Activated T-cell treated with anti-CD3 and anti-CD28 coated beads for 1 hour (primary cell): Measurements from ENCODE around the gene NT5DC1.

Experiments
- DNase-seq: peaks from one replicate; pipeline ENCODE4 v3.0.0-alpha.2; 2020; ENCODE audit warnings: low read depth

NT5DC1 gene

DNA sequence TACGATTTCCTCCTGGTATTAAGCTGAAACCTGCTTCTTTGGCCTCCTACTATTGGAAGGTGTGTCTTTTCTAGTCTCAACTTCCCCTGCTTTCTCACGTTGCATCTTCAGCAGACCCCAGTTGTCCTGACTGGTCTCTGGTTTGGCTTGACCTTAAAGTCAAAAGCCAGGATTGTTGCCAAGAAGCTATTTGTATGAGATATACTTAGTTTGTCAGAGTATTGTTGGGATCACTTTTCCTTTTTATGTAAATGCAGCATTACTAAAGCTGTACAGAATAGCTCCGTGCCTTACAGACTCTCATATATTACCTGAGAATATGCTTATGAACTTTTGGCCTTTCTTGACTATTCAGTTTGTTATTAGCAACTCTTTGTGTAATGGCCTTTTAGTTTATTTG is 92.1 kb downstream of the NT5DC1 start:
- no peak for DNase-seq

DNA sequence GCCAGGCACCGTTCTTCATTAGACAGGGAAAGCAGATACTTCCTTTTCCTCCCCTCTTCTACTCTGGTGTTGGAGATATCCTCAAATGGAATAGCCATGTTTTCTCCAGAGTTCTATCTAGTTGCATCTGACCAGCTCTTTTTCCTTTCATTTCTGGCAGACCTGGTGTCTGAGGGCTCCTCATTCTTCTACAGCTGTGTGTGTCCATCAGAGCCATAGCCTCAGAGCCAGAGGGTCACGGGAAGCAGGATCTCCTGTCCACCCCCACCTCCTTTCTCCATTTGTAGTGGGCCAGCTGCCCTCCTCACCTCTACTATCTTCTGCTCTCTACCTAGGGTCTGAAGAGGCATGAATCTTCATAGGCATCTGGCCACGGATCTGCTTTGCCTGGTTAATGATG is 96.2 kb downstream of the NT5DC1 start:
- no peak for DNase-seq

DNA sequence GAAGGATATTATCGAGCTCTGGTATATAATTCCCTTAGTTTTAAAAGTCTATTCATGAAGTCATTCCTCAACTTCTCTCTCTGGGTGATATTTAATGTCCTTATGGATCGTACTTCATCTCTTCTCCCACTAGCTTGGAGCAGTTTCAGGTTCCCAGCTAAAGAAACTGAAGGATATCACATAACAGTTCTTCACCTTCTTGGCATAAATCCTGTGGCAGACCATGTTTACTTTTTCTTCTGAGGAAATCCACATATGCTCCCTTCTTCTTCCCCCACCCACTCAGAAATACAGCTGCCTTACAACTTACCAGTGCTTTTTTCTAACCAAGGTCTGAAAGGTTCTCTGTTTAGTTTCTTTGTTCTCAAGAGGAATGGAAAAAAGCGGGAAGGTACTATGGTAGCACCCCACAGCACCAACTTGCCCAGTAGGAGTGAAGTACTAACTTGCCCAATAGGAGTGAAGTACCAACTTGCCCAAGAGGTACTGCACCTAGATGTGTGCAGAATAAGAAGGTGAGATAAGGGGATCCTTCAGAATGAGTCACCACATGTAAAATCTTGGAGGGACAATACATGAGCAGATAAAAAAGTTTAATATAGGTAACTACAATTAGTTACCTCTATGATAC is 100.1 kb downstream of the NT5DC1 start:
- no peak for DNase-seq

DNA sequence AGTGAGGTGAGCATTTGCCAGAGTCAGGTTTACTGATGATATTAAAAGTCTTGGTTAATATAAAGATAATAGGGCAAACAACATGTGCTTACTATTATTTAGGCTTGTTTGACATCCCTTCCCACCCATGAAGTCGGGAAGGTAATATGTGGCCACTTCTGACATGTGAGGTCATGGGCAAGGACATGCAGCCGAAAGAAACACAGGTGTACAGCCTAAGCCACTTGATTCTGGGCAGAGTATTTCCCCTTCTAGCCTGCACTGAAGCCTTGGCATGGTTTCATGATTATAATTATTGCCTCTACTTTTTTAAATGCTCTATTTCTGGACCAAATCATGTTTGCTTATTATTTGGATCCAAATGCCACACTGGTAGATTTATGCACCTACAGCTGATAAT is 100.9 kb downstream of the NT5DC1 start:
- DNase-seq: no peak

DNA sequence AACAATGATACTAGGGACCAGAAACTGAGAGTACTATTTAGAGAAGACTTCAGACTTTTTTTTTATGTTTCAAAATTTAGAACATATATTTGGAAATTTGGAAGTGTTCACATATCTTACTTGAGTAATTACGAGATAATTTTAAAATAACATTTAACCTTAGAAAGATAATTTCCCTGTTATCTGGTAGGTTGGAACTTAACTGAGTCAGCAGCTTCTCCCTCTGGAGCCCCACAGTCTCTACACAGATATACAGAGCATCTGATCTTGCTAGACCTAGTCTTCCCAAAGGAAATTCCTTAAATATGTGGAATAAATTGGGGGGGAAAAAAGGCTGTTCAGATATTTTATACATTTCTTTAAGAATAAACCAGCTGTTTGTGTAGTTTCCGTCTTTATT is 104.6 kb downstream of the NT5DC1 start:
- DNase-seq: no peak

DNA sequence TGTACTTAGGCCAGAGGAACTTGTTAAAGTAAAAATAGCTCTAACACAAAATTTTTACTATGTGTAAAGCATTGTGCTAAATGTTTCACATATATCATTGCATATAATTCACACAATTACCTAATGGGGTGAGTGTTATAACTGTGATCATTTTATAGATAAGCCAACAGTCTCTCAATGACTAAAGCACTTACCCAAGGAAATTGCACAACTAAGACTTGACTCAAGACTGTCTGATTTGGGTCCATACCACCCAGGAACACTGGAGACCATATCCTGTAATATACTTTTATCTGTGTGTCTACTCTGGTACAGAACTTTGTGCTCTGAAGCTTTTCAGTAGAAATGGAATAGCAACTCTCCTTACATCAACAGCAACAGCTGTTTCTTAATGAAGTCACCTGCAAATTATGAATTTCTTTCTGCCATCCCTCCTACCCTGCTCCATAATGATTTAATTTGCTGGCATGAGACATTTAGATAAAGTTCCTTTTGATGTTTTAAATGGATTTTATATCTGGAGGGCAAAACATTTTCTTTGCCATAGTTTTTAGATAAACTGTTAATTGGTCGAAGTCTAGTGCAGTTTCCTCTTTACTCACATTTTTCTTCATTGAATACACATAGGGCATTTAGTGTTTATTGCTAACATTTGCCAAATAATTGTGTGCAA is 105.7 kb downstream of the NT5DC1 start:
- DNase-seq: no peak

DNA sequence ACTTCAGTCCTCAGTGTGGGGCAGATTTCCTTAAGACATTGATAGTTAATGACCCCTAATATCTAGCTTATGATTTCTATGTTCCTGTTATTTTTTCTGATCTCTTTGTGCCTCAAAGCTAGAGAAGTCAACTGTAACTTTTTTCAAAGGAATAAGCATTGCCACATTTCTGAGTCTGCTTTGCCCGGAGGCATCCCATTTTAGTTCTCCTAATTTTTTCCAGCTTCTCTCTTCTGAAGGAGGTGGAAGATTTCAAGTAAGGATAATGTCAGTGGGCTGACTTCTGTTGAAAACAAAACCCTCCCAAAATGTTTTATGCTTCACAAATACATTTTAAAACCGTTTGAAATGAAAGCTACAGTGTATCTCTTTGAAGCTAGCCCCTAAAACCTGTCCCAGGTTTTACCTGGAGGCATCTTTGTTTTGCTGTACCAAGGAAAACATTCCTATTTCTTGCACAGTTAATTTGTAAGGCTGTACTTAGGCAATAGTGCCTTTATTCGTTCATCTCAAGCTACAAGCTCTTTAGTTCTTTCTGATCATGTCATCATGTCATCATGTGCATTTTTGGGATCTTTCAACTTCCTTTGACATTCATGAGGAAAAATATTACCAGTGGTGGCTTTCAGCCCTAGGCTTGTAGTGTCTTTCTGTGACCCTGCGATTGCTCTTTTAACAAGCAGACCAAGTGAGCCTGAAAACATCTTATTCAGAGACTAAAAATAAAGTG is 107.6 kb downstream of the NT5DC1 start:
- no peak for DNase-seq

DNA sequence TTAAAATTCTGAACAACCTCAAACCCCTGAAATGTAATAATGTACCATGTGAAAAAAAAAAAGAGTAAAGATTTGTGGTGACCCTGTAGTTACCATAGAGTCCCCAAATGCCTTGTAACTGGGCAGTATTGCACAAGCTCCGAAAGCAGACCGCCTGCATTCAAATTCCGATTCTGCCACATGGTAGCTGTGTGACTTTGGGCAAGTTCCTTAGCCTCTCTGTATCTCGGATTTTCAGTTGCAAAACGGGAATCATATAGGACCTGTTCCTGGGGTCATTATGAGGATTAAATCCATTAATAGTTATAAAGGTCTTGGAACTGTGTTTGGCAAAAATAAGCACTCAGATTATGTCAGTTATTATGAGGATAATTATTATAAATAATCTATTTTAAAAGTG is 109.7 kb downstream of the NT5DC1 start:
- DNase-seq: no peak

DNA sequence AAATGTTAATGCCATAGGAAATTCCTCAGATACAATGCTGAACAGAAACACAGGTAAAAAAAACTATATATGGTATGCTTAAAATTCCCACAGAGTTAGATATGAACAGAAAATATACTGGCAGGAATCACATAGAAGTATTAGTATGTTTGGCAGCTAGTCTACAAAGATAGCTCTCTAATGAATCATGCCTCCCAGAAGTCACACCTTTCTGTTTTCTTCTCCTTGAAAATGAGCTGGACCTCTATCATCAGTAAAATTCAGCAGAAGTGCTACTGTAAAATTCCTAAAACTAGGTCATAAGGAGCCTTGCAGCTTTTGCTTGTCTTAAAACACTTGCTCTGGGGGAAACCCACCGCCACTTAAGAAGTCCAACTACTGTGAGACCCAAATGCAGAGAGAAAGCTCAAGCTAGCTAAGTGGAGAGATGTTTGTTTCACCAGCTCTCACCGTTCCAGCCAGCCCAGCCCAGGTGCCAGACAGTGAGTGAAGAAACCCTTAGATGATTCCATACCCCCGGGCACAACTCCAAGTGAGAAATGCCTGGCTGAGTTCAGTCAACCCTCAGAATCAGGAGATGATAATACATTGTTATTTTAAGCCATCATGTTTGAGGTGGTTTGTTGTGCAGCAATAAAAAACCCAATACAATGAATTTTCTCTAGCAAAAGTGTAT is 110.2 kb downstream of the NT5DC1 start:
- DNase-seq: no peak

DNA sequence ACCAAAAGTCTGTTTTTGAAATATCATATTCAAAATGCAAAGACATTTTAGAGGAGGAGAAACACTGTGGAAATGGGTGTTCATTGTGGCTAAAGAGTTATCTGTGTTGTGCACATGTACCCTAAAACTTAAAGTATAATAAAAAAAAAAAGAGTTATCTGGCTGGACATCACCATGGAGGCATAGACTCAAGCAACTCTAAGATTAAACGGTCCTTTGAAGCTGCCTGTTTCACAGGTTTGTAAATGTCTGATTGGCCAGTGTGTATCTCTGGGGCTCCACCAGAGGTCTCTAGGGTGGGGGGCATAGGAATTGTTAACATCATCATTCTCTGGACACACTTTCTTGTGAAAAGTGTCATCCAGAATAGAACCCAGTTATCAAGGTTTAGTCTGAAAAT is 114.0 kb downstream of the NT5DC1 start:
- DNase-seq: no peak

DNA sequence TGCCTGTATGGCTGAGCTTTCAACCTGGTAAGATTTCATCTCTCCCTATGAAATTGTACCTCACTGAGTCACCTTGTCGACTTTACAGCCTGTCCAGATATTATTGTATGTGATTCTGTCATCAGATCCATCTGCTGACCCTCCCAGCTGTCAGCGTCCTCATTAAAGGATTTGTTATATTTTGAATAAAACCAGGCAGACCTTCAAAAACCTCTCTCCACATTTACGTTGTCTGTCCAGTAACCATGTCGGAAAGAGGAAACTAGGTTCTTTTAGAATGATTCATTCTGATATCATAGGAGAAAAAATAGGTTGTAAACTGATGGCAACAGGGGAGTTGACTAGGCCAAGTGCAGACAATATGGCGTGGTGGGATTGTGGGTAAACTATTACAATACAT is 114.8 kb downstream of the NT5DC1 start:
- DNase-seq: no peak

DNA sequence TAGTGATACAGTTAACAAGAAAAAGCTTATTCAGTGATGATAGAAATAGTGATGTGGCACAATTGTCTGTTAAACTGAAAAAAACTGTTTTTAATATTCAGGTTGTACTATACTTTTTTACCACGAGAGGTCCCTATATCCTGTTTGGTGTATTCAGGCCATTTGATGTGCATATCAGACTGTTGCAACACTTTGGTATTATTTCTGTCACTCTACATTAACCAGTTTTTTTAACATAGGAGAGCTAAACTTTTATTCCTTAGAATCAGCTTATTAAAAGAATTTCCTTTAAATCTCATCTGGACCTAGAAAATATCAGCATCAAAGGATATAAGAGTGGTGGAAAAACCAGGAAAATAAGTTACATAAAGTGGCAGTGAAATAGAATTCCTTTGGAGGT is 116.4 kb downstream of the NT5DC1 start:
- DNase-seq: no peak

DNA sequence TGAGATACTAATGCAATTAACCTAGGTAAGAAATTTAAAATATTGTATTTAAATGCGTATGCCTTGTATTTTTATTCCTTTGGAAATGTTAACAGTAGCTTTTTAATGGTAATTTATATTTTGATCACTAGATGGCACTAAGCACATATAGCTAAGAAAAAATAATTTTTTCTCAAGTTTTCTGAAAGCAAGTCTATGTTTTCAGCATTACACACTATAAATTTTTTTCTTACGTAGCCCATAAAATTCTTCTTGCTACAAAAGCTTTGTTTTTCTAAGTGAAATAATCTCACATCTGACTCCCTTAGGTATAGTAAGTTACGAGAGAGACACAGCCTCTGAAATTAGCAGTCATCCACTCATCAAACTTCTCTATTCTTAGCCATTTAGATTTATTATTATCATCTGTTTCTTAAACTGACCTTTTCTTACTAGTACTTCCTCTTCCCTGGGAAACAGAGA is 117.5 kb downstream of the NT5DC1 start:
- DNase-seq: no peak

DNA sequence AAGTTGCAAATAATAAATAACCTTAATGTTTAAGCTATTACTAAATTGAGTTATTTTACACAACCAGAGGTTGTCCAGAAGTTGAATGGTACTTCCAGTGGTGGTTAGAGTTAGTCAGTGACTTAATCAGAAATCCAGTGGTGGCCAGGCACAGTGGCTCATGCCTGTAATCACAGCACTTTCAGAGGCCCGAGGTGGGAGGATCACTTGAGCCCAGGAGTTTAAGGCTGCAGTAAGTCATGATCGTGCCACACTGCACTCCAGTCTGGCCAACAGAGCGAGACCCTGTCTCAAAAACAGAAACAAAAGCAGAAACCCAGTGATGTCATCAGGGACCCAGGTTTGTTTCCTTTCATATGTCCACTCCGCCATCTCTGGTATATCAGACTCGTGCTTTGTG is 118.2 kb downstream of the NT5DC1 start:
- DNase-seq: no peak

DNA sequence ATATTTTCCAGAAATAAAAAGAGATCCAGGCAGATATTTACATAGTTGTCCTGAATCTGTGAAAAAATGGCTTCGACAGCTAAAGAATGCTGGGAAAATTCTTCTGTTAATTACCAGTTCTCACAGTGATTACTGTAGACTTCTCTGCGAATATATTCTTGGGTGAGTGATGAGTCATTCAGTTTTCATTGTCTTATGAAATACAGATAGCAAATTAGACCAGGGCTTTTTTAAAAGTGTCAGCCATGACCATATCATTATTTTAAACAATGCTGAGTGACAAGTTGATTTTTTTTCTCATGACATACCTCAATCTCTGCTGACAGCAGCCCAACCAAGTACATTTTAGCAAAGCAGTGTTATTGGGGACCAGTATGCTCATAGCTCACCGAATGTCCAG is 120.4 kb downstream of the NT5DC1 start:
- DNase-seq: no peak

DNA sequence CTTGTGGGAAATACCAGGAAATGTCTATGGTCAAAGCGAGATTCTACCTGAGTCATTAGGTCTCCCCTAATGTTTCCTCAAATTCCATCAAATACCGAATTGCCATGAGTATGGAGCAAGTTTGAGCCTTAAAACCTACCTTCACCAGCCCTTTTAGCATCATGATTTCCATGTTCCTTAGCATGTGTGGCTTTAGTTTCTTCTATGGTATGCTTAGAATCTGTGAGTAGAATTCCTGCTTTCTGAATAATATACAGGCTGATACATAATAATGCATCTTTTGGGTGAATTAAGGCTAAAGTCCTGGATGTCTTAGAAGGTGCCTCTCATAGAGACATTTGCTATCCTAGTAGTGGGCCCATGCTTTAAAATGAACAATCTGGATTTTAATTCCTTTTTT is 121.3 kb downstream of the NT5DC1 start:
- DNase-seq: no peak

DNA sequence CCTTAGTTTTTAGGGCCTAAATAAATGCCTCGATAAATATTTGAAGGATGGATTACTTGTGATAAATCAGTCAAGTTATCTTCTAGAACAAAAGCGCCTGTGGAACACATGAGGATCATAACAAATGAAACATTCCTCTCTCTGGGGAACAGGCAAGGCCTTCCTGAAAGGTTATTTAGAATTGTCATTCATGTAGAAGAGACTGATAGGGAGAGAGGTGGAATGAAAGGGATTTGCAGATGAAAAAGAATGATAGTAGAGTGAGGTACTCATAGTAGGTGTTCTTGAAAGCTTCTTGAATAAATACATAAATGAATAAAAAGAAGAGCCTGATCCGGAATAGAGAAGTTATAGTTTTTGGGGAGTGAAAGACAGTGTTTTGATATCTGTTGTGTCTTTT is 122.7 kb downstream of the NT5DC1 start:
- DNase-seq: no peak

DNA sequence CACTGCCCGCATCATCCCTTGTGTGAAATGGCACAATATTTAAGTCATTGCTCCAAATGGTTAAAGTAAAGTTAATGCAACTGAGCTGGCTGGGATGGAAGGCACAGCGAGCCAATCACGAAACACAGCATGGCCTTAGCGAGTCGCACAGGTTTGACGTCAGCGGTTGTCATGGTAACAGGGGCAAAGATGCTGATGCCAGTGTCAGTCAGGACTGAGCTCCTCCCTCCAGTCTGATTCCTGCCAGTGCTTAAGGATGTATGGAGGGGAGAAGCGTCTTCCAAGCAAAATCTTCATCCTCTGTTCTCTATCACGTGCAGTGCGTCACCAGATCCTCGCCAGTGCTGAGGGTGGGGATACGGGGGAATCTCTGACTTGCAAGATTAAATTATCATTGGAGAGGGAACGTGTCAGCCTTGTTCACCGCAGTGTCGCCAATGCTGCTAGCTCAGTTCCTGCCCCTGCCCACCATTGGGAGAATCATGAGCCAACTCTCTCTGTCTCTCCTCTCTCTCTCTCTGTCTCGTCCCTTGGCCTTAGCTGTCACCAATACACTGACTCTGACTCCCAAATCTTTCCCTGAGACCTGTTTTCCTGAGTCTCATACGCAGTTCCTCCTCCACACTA is 128.7 kb downstream of the NT5DC1 start:
- no peak for DNase-seq

DNA sequence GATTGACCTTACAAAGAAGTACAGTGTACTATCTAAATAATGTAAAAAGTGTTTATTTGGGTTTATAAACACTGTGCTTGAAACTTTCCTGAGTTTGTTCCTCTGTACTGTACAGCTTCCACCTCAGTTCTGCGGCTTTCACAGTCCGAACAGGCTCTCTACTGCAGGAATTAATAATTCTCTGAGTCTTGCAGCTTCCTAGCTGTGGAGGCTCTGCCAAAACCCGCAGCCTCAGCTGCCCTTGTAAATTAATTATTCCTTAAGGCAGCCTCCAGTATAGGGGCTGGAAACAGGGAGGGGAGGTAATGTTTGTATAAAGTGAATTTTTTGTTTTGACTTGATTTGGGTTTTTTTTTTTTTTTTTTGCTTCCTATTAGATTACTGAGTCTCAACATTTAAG is 134.0 kb downstream of the NT5DC1 start:
- no peak for DNase-seq

DNA sequence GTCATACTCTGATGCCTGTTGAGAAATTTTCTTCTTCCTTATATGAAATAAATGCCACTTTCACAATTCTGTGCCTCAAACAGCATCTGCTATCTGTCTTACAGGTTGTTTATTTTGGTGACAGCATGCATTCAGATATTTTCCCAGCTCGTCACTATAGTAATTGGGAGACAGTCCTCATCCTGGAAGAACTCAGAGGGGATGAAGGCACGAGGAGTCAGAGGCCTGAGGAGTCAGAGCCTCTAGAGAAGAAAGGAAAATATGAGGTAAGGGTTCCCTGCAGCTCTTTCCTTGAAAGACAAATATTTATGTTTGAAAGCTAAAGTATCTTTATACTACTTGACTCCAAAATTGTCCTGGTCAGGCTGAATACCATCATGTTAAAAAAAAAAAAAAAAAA is 137.4 kb downstream of the NT5DC1 start:
- DNase-seq: no peak

DNA sequence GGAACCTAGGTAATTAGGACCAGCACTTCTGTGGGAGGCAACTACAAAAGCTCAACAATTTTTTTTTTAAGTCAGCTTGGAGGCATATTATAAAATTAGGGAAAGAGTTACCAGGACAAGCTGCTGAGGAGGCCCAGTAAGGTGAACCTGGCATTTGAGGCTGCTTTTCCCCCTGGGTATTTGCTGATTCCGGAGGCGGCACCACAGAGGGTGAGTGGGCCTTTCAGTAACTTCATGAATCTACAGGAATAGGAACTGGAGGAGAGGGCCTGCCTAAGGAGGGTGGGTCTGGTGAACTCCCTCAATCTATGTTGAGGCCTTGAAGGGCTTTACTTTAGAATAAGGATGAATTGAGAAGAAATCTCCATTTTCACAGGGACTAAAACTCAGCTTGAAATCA is 138.6 kb downstream of the NT5DC1 start:
- no peak for DNase-seq

DNA sequence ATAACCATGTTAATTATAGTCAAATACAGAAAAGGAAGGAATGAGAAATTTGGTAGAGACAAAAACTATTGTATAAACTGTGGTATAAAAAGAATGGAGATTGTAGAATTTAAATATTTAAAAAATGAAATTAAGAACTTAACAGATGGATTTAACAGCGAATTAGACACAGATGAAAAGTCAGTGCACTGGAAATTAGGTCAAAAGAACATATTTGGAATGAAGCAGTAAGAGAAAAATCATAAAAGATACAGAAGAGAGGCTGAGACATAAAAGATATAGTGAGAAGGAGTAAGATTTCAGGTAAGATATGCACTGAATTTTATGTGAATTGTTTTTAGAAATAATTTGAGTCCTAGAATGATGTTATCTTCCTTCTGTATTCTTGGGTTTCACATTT is 139.2 kb downstream of the NT5DC1 start:
- DNase-seq: no peak
